ENCODE data around the gene SYCE1L. TPM values are rescaled to one million over a fixed set of nuclear protein-coding genes. Genes with fewer than 3 reads are reported as not detected.
"Not testable (repeated sequence)": the region's sequence is repeated elsewhere in the genome, so short reads cannot be mapped to it uniquely, and the experiment has no call there.

SYCE1L gene
- total RNA-seq (ENCODE audit: low replicate concordance) = 12.4 and 20.0 TPM in 2 replicates
- long read RNA-seq, partial matches to known transcripts = 2 of 3 reads
- long read RNA-seq, other reads (novel, unspliced or antisense) = 1 of 3 reads

GRCh38 chr16:77199211-77199610, at the start of gene SYCE1L:
Gene SYCE1L (plus strand): TSS chr16:77199408. CDS start chr16:77199452, 44 bp downstream.
- H3K9me3 Mint-ChIP-seq = no peaks in the 10 kb centered on the region
- peaks cover 13% of the 10 kb centered on the region for H3K36me3 Mint-ChIP-seq
- H3K27me3 Mint-ChIP-seq = no peaks in the 10 kb centered on the region
- no peak within 1 kb of the TSS for H3K27ac Mint-ChIP-seq
- no peak for TF ChIP-seq CTCF (conservative IDR thresholded peaks at IDR 0.05)
- H3K4me3 Mint-ChIP-seq = no peak within 1 kb of the TSS
- no peaks in the 10 kb centered on the region for H3K4me1 Mint-ChIP-seq (ENCODE audit: unreplicated experiment)
- DNase-seq (ENCODE audit: extremely low spot score, unreplicated experiment) = no peak

GRCh38 chr16:77157346-77158058, 41.7 kb upstream of the SYCE1L start:
- H3K4me1 Mint-ChIP-seq (ENCODE audit: unreplicated experiment) = no peaks in the 10 kb centered on the region
- H3K36me3 Mint-ChIP-seq = no peaks in the 10 kb centered on the region
- DNase-seq (ENCODE audit: extremely low spot score, unreplicated experiment) = no peak
- H3K4me3 Mint-ChIP-seq = no peak overlapping the region
- no peak overlapping the region for H3K27ac Mint-ChIP-seq
- peaks cover 3% of the 10 kb centered on the region for H3K27me3 Mint-ChIP-seq
- TF ChIP-seq CTCF (conservative IDR thresholded peaks at IDR 0.05) = no peak
- H3K9me3 Mint-ChIP-seq = no peaks in the 10 kb centered on the region

- no peak overlapping the region for H3K4me3 Mint-ChIP-seq
- no peaks in the 10 kb centered on the region for H3K9me3 Mint-ChIP-seq
- DNase-seq (ENCODE audit: extremely low spot score, unreplicated experiment) = no peak
- no peaks in the 10 kb centered on the region for H3K36me3 Mint-ChIP-seq
- H3K4me1 Mint-ChIP-seq (ENCODE audit: unreplicated experiment) = no peaks in the 10 kb centered on the region
- TF ChIP-seq CTCF (conservative IDR thresholded peaks at IDR 0.05) = no peak
- H3K27me3 Mint-ChIP-seq = peaks cover 7% of the 10 kb centered on the region
- no peak overlapping the region for H3K27ac Mint-ChIP-seq
Observed at GRCh38 chr16:77158293-77158692, 40.9 kb upstream of the SYCE1L start.

GRCh38 chr16:77165006-77165405, 34.2 kb upstream of the SYCE1L start:
- Mint-ChIP-seq H3K27me3 (peaks cover 19% of the 10 kb centered on the region), H3K9me3 (no peaks in the 10 kb centered on the region), H3K4me3 (no peak overlapping the region), H3K36me3 (no peaks in the 10 kb centered on the region), H3K27ac (no peak overlapping the region), H3K4me1 (ENCODE audit: unreplicated experiment) (peaks cover 5% of the 10 kb centered on the region)
- no peak for TF ChIP-seq CTCF (conservative IDR thresholded peaks at IDR 0.05)
- DNase-seq (ENCODE audit: extremely low spot score, unreplicated experiment) = no peak

- H3K36me3 Mint-ChIP-seq; H3K4me3 Mint-ChIP-seq; H3K4me1 Mint-ChIP-seq (ENCODE audit: unreplicated experiment); H3K27ac Mint-ChIP-seq; H3K9me3 Mint-ChIP-seq; DNase-seq (ENCODE audit: extremely low spot score, unreplicated experiment): not testable (repeated sequence)
- H3K27me3 Mint-ChIP-seq = peaks cover 19% of the 10 kb centered on the region
Observed at GRCh38 chr16:77165536-77166236, 33.5 kb upstream of the SYCE1L start.

- DNase-seq (ENCODE audit: extremely low spot score, unreplicated experiment) = no peak
- Mint-ChIP-seq H3K4me1 (ENCODE audit: unreplicated experiment) (peaks cover 6% of the 10 kb centered on the region), H3K4me3 (no peak overlapping the region), H3K27me3 (peaks cover 21% of the 10 kb centered on the region), H3K9me3 (no peaks in the 10 kb centered on the region), H3K36me3 (no peaks in the 10 kb centered on the region), H3K27ac (no peak overlapping the region)
- no peak for TF ChIP-seq CTCF (conservative IDR thresholded peaks at IDR 0.05)
Observed at GRCh38 chr16:77166726-77167125, 32.5 kb upstream of the SYCE1L start.
